Bronchial epithelial cell (primary cell): ENCODE data around the gene CLCN1. TPM values are rescaled to one million over a fixed set of nuclear protein-coding genes. Genes with fewer than 3 reads are reported as not detected.

ENCODE experiments used
- DNase-seq: peaks from one replicate; pipeline ENCODE4 v3.0.0-alpha.2; 2010; ENCODE audit warnings: low read depth
- FAIRE-seq: peaks from 2 replicates; lab custom pipeline; 2011; peaks lifted over from hg19 to GRCh38; lab: Jason Lieb, UNC
- H3K27me3 ChIP-seq: 2 replicates; pipeline ENCODE4 v1.5.1; 2011; ENCODE audit warnings: low read length; ENCODE audit not compliant: control insufficient read depth, insufficient read depth
- H3K36me3 ChIP-seq: 2 replicates; pipeline ENCODE4 v1.5.1; 2011; ENCODE audit warnings: low read length; ENCODE audit not compliant: control insufficient read depth, insufficient read depth
- H3K4me3 ChIP-seq: 2 replicates; pipeline ENCODE4 v1.5.1; 2011; ENCODE audit warnings: mild to moderate bottlenecking, low read depth, low read length, control low read depth
- CTCF ChIP-seq: IDR thresholded peaks from 2 replicates; pipeline ENCODE4 v1.5.1; 2011; ENCODE audit warnings: mild to moderate bottlenecking, moderate library complexity, low read length, control low read depth, inconsistent platforms; ENCODE audit not compliant: insufficient read depth, severe bottlenecking
- total RNA-seq: library from RNA; depleted of rRNA; stranded (reverse); fragments of >200 nt; gene quantifications from 2 replicates; pipeline ENCODE4 v1.2.1, GENCODE V29; 2014

The CLCN1 gene
- total RNA-seq, 1 donor from 2014 or later: under 0.01 TPM

- FAIRE-seq (no peak), DNase-seq (no peak)
- H3K4me3 ChIP-seq: no peak overlapping the region
- TF ChIP-seq CTCF: no peak
- H3K27me3 ChIP-seq: no peaks in the 10 kb centered on the region
- H3K36me3 ChIP-seq: peaks cover 37% of the 10 kb centered on the region
Measured at GRCh38 chr7:143384661-143385631, 69.0 kb downstream of the CLCN1 start.

GRCh38 chr7:143385891-143386781, 70.2 kb downstream of the CLCN1 start:
- no peak for TF ChIP-seq CTCF
- H3K27me3 ChIP-seq: no peaks in the 10 kb centered on the region
- H3K36me3 ChIP-seq: peaks cover 42% of the 10 kb centered on the region
- FAIRE-seq (no peak), DNase-seq (no peak)
- no peak overlapping the region for H3K4me3 ChIP-seq

- Histone ChIP-seq H3K4me3 (no peak overlapping the region), H3K36me3 (peaks cover 51% of the 10 kb centered on the region), H3K27me3 (no peaks in the 10 kb centered on the region)
- DNase-seq (no peak), FAIRE-seq (no peak)
- TF ChIP-seq CTCF: peak; percentile 25
Measured at GRCh38 chr7:143387156-143387975, 71.5 kb downstream of the CLCN1 start.

GRCh38 chr7:143388051-143388450, 72.1 kb downstream of the CLCN1 start:
- no peak overlapping the region for H3K4me3 ChIP-seq
- no peak for FAIRE-seq

More at GRCh38 chr7:143388051-143388450, 72.1 kb downstream of the CLCN1 start:
- no peak for DNase-seq
- peaks cover 47% of the 10 kb centered on the region for H3K36me3 ChIP-seq
- no peaks in the 10 kb centered on the region for H3K27me3 ChIP-seq
- no peak for TF ChIP-seq CTCF
